ENCODE measurements around the gene TP73.

The TP73 gene

GRCh38 chr1:3762151-3762872 is 110.0 kb downstream of the TP73 start:
- TF ChIP-seq, protein P1, sequence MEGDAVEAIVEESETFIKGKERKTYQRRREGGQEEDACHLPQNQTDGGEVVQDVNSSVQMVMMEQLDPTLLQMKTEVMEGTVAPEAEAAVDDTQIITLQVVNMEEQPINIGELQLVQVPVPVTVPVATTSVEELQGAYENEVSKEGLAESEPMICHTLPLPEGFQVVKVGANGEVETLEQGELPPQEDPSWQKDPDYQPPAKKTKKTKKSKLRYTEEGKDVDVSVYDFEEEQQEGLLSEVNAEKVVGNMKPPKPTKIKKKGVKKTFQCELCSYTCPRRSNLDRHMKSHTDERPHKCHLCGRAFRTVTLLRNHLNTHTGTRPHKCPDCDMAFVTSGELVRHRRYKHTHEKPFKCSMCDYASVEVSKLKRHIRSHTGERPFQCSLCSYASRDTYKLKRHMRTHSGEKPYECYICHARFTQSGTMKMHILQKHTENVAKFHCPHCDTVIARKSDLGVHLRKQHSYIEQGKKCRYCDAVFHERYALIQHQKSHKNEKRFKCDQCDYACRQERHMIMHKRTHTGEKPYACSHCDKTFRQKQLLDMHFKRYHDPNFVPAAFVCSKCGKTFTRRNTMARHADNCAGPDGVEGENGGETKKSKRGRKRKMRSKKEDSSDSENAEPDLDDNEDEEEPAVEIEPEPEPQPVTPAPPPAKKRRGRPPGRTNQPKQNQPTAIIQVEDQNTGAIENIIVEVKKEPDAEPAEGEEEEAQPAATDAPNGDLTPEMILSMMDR (IDR thresholded peaks at IDR 0.05; ENCODE audit: low read depth, low read length), result no peak
- no peak for DNase-seq (ENCODE audit: extremely low read depth, low read depth)

- DNase-seq (ENCODE audit: extremely low read depth, low read depth), result no peak
- TF ChIP-seq, protein P1 (IDR thresholded peaks at IDR 0.05; ENCODE audit: low read depth, low read length), result no peak
Measured at GRCh38 chr1:3762873-3763228, 110.5 kb downstream of the TP73 start.

DNA sequence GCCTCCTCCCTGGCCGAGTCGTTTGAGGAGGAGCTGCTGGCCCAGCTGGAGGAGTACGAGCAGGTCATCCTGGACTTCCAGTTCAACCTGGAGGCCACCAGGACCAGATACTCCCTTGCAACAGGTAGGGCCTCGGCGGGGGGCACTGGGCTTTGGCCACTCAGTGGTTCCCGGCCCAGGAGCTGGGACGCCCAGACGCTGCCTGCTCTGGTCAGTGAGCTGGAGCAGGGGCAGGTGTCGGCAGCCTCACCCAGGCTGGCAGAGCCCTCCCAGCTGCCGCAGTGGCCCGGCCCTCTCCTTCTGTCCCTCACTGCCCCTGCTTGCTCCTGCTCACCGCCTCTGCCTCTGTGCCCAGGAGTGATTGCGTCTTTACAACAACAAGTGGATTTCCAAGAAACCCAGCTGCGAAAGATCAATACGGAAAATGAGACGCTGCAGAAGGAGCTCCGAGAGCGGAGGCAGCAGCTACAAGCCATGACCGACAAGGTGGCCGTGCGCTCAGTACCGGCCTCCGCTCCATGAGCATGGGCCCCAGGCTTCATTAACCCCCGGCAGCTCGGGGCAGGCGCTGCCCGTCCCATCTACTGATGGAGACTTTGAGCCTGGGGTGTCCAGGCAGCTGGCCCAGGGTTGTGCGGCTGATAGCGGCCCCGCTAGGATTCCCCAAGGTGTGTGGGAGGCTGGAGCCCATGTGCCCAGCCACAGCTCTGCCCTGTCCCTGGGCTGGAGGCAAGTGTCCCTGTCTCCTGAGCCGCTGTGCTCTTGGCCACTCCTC is 111.2 kb downstream of the TP73 start:
- no peak for DNase-seq (ENCODE audit: extremely low read depth, low read depth)
- TF ChIP-seq, protein P1 (IDR thresholded peaks at IDR 0.05; ENCODE audit: low read depth, low read length), result no peak

DNA sequence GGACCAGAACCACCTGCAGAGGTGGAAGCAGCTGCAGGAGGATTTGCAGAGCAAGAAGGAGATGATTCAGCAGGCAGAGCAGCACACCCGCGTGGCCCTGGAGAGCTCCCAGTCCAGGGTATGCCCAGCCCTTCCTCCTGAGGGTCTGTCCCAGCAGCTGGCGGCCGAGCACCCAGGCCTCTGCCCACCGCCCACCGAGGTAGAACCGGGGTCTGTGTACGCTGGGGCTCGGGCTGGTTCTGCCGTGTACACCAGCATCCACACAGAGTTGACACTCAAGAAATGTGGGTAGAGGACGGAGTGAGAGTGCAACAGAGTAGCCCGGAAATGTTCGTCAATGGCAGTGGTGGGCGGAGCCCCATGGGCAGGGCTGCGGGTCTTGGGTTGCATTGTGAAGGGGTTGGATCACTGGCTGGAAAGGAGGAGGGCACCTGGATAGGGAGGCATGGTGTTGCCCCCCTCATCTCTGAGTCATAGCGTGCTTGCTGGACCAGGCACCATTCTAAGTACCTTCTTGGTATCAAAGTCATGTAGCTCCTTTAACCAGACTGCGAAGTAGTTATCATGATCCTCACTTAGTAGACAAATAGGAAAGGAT is 115.1 kb downstream of the TP73 start:
- no peak for DNase-seq (ENCODE audit: extremely low read depth, low read depth)
- TF ChIP-seq, protein P1 (IDR thresholded peaks at IDR 0.05; ENCODE audit: low read depth, low read length), result no peak

GRCh38 chr1:3768811-3769390 is 116.6 kb downstream of the TP73 start:
- TF ChIP-seq, protein P1 (IDR thresholded peaks at IDR 0.05; ENCODE audit: low read depth, low read length), result no peak
- DNase-seq (ENCODE audit: extremely low read depth, low read depth), result no peak

GRCh38 chr1:3770047-3770765 is 117.9 kb downstream of the TP73 start:
- TF ChIP-seq, protein P1 (IDR thresholded peaks at IDR 0.05; ENCODE audit: low read depth, low read length), result no peak
- DNase-seq (ENCODE audit: extremely low read depth, low read depth), result no peak
